HCT116 (cell line): ENCODE results near the gene WTAP.

ENCODE experiments used
- POLR2A ChIP-seq: IDR thresholded peaks from 2 replicates; pipeline ENCODE4 v1.7.0; 2011; ENCODE audit warnings: borderline replicate concordance; ENCODE audit not compliant: insufficient read depth, insufficient read length; ENCODE audit errors: extremely low read depth
- ZNF274 ChIP-seq: fragments of 200-500 bp; sonication (Bioruptor generic); IDR thresholded peaks from 2 replicates; pipeline ENCODE4 v1.6.1; 2014; ENCODE audit warnings: mild to moderate bottlenecking, low read depth, low read length, inconsistent platforms

GRCh38 chr6:159761873-159762680 is 34.8 kb downstream of the WTAP start, which contains the start of gene ACAT2:
- TF ChIP-seq POLR2A, result peak; percentile 40
- no peak for TF ChIP-seq ZNF274
